ENCODE data around the gene YAE1. TPM values are rescaled to one million over a fixed set of nuclear protein-coding genes. Genes with fewer than 3 reads are reported as not detected.

Gene YAE1
- total RNA-seq, 1 experiment from 2014 or later, result 23.1 TPM

- H2AFZ ChIP-seq, result no peak overlapping the region
- H3F3A ChIP-seq (ENCODE audit: insufficient read depth, low read depth), result peaks cover 19% of the 10 kb centered on the region
- H3K79me2 ChIP-seq (ENCODE audit: low read depth), result no peaks in the 10 kb centered on the region
- no peaks in the 10 kb centered on the region for H4K20me1 ChIP-seq (ENCODE audit: insufficient read depth)
- CTCF ChIA-PET, result no interaction called here
- H3K9me2 ChIP-seq (ENCODE audit: insufficient read depth), result no peaks in the 10 kb centered on the region
- no peaks in the 10 kb centered on the region for H3K9me3 ChIP-seq (ENCODE audit: insufficient read depth, low read depth)
- no peaks in the 10 kb centered on the region for H3K27me3 ChIP-seq (ENCODE audit: insufficient read depth, low read depth)
- no peak overlapping the region for H3K27ac ChIP-seq
- H3K4me3 ChIP-seq, result no peak overlapping the region
- peaks cover 18% of the 10 kb centered on the region for H3K4me1 ChIP-seq (replicated peaks; ENCODE audit: insufficient read depth)
- H3K36me3 ChIP-seq (ENCODE audit: low read depth), result no peaks in the 10 kb centered on the region
- H3K4me2 ChIP-seq, result no peak overlapping the region
- BruUV-seq (replicated peaks), result no TSS peak
- POLR2A ChIA-PET (ENCODE audit: unreplicated experiment), result no interaction called here
- intact Hi-C loops (cut with micrococcal nuclease; ENCODE audit: unreplicated experiment), result no loop called here
- TF ChIP-seq CTCF (conservative IDR thresholded peaks at IDR 0.05) (no peak), EZH2 (IDR thresholded peaks at IDR 0.05; ENCODE audit: low read depth) (no peak)
- no peak for DNase-seq
Measured at GRCh38 chr7:39592586-39592985, 26.4 kb downstream of the YAE1 start.

GRCh38 chr7:39594988-39595620, 28.9 kb downstream of the YAE1 start:
- Histone ChIP-seq H3K9me2 (ENCODE audit: insufficient read depth) (no peaks in the 10 kb centered on the region), H3K4me3 (no peak overlapping the region), H3K27ac (no peak overlapping the region), H2AFZ (no peak overlapping the region), H3K27me3 (ENCODE audit: insufficient read depth, low read depth) (no peaks in the 10 kb centered on the region), H3F3A (ENCODE audit: insufficient read depth, low read depth) (peaks cover 6% of the 10 kb centered on the region), H3K79me2 (ENCODE audit: low read depth) (no peaks in the 10 kb centered on the region), H3K4me1 (replicated peaks; ENCODE audit: insufficient read depth) (peaks cover 5% of the 10 kb centered on the region), H3K36me3 (ENCODE audit: low read depth) (no peaks in the 10 kb centered on the region), H3K4me2 (no peak overlapping the region), H4K20me1 (ENCODE audit: insufficient read depth) (no peaks in the 10 kb centered on the region), H3K9me3 (ENCODE audit: insufficient read depth, low read depth) (no peaks in the 10 kb centered on the region)
- intact Hi-C loops (cut with micrococcal nuclease; ENCODE audit: unreplicated experiment), result no loop called here
- no peak for TF ChIP-seq CTCF (conservative IDR thresholded peaks at IDR 0.05)
- TF ChIP-seq EZH2 (IDR thresholded peaks at IDR 0.05; ENCODE audit: low read depth), result no peak
- CTCF ChIA-PET, result interaction anchor here (0.6 kb wide), 1 partner anchor 149 kb away, joined by 3 read pairs; no protein-coding TSS in a partner anchor
- POLR2A ChIA-PET (ENCODE audit: unreplicated experiment), result no interaction called here
- DNase-seq, result no peak
- BruUV-seq (replicated peaks), result no TSS peak

- no TSS peak for BruUV-seq (replicated peaks)
- H3K36me3 ChIP-seq (ENCODE audit: low read depth), result no peaks in the 10 kb centered on the region
- no peak overlapping the region for H2AFZ ChIP-seq
- H3K4me1 ChIP-seq (replicated peaks; ENCODE audit: insufficient read depth), result no peaks in the 10 kb centered on the region
- H3K4me3 ChIP-seq, result no peak overlapping the region
- no peaks in the 10 kb centered on the region for H4K20me1 ChIP-seq (ENCODE audit: insufficient read depth)
- TF ChIP-seq CTCF (conservative IDR thresholded peaks at IDR 0.05) (no peak), EZH2 (IDR thresholded peaks at IDR 0.05; ENCODE audit: low read depth) (no peak)
- POLR2A ChIA-PET (ENCODE audit: unreplicated experiment), result no interaction called here
- H3K27me3 ChIP-seq (ENCODE audit: insufficient read depth, low read depth), result no peaks in the 10 kb centered on the region
- no peaks in the 10 kb centered on the region for H3F3A ChIP-seq (ENCODE audit: insufficient read depth, low read depth)
- no peak overlapping the region for H3K27ac ChIP-seq
- H3K79me2 ChIP-seq (ENCODE audit: low read depth), result no peaks in the 10 kb centered on the region
- intact Hi-C loops (cut with micrococcal nuclease; ENCODE audit: unreplicated experiment), result no loop called here
- CTCF ChIA-PET, result no interaction called here
- H3K9me3 ChIP-seq (ENCODE audit: insufficient read depth, low read depth), result no peaks in the 10 kb centered on the region
- H3K9me2 ChIP-seq (ENCODE audit: insufficient read depth), result no peaks in the 10 kb centered on the region; the same call in 1 of the 2 replicates
- H3K4me2 ChIP-seq, result no peak overlapping the region
- DNase-seq, result no peak
Measured at GRCh38 chr7:39602351-39602750, 36.1 kb downstream of the YAE1 start.

All from PC-9 (cell line).